ENCODE data around the gene THSD4. TPM values are rescaled to one million over a fixed set of nuclear protein-coding genes. Genes with fewer than 3 reads are reported as not detected.

The THSD4 gene
- total and polyA plus RNA-seq, 7 donors: 0.21 to 3.1 (median 1.8) TPM

DNA sequence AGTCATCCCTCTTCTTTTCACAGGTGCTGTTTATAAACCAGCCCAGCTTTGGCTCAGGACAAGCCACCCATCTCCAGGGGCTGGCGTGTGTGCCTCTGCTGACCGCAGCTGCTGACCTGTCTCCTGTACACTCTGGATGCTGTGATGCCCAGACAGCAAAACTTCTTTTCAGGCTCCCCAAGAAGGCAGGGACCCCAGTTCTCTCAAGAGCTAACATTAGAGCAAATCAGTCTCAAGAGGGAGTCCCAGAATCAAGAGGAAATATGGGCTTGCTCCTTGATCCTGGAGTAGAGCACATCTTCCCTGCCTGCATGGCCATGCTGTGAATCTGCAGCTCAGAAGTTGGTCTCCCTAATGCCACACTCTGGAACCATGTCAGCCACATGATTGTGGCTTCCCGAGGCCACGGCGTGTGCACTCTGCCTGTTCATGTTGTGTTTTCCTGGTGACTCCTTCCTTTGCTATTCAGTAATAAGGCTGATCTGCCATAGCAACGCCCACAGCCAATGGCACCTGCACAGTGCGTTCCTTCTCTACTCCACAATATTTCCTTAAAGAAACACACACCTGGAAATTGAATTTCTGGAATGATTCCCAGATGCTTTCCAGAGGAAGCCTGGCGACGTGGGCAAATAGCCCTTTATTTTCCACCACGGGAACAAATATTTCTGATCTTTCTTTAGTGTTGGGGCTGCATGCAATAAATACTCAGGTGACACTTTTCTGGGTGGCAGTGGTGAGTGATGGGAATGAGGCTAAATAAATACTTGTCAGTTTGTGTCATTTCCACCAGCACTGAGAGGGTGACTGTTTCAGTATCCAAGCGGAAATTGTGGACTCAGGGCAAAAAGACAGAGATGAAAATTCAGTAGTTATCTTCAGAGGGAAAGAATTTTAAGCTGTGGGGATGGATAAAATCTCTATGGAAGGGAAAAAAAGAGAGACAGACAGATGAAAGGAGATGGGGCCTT lies 21.9 kb upstream of the THSD4 start:
- Histone ChIP-seq H3K27me3 (ENCODE audit: insufficient read depth in 3 of 3, low read length in 2 of 3) (peaks cover 0 to 3% (median 3%) of the 10 kb centered on the region in 3 donors), H3K4me1 (no peaks in the 10 kb centered on the region), H3K36me3 (ENCODE audit: insufficient read depth in 1 of 2, low read depth in 1 of 2) (no peaks in the 10 kb centered on the region), H3K9me3 (no peaks in the 10 kb centered on the region), H3K4me3 (no peak overlapping the region), H3K27ac (no peak overlapping the region)
- 45 to 54% (median 49%) methylated on average over 11 of the region's 11 CpGs for WGBS, 3 donors
- DNase-seq: no peak
- no peak for ATAC-seq
- TF ChIP-seq, protein P1, sequence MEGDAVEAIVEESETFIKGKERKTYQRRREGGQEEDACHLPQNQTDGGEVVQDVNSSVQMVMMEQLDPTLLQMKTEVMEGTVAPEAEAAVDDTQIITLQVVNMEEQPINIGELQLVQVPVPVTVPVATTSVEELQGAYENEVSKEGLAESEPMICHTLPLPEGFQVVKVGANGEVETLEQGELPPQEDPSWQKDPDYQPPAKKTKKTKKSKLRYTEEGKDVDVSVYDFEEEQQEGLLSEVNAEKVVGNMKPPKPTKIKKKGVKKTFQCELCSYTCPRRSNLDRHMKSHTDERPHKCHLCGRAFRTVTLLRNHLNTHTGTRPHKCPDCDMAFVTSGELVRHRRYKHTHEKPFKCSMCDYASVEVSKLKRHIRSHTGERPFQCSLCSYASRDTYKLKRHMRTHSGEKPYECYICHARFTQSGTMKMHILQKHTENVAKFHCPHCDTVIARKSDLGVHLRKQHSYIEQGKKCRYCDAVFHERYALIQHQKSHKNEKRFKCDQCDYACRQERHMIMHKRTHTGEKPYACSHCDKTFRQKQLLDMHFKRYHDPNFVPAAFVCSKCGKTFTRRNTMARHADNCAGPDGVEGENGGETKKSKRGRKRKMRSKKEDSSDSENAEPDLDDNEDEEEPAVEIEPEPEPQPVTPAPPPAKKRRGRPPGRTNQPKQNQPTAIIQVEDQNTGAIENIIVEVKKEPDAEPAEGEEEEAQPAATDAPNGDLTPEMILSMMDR (IDR thresholded peaks at IDR 0.05): no peak
- intact Hi-C loops (cut with DNase I): no loop called here

DNA sequence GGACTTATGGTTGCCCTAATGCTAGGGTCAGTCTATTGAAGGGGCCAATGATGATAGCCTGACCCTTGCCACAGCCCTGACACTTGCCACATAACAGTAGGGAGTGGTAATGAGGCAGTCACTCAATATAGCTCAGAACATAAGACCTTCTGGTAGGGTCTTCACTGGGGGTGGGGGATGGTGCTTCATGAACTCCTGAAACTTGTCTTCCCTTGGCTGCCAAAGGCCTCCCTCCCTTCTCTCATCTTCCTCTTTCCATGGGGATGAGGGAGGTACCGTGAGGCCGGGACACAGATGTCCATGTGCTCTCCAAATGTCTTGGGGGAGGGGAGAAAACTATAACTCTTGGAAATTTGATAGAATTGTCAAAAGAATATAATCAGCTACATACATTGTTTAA lies 21.1 kb upstream of the THSD4 start:
- Histone ChIP-seq H3K4me3 (no peak overlapping the region), H3K27me3 (ENCODE audit: insufficient read depth in 3 of 3, low read length in 2 of 3) (peaks cover 0 to 3% (median 3%) of the 10 kb centered on the region in 3 donors), H3K4me1 (no peaks in the 10 kb centered on the region), H3K9me3 (no peaks in the 10 kb centered on the region), H3K36me3 (ENCODE audit: insufficient read depth in 1 of 2, low read depth in 1 of 2) (no peaks in the 10 kb centered on the region), H3K27ac (no peak overlapping the region)
- intact Hi-C loops (cut with DNase I): no loop called here
- TF ChIP-seq, protein P1 (IDR thresholded peaks at IDR 0.05): no peak
- DNase-seq (no peak), ATAC-seq (no peak)
- WGBS, 3 donors: 85 to 95% (median 89%) methylated on average over 2 of the region's 2 CpGs

DNA sequence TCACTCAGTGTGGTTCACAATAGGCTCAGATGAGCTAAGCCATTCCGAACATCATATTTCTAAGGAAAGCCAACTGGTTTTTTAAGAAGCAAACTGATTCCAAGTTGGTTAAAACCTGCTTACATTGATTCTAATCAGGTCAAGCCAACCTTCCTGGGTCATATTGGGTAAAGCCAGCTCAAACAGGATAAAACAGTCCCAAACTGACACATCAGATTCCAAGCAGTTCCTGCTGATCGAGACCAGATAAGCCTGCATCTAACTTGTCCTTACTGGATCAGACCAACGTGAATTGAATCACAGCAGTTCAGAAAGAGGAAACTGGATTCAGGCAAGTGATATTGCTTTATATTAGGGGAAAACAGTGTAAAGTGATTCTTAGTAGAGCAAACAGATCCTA lies 18.6 kb upstream of the THSD4 start:
- H3K4me1 ChIP-seq: no peaks in the 10 kb centered on the region
- DNase-seq (no peak), ATAC-seq (no peak)
- TF ChIP-seq, protein P1 (IDR thresholded peaks at IDR 0.05): no peak
- no peaks in the 10 kb centered on the region for H3K9me3 ChIP-seq
- peaks cover 0 to 3% (median 0%) of the 10 kb centered on the region in 3 donors for H3K27me3 ChIP-seq (ENCODE audit: insufficient read depth in 3 of 3, low read length in 2 of 3)
- H3K27ac ChIP-seq: no peak overlapping the region
- H3K4me3 ChIP-seq: no peak overlapping the region
- 52 to 74% (median 52%) methylated on average over 3 of the region's 3 CpGs for WGBS, 3 donors
- H3K36me3 ChIP-seq (ENCODE audit: insufficient read depth in 1 of 2, low read depth in 1 of 2): no peaks in the 10 kb centered on the region
- intact Hi-C loops (cut with DNase I): no loop called here

DNA sequence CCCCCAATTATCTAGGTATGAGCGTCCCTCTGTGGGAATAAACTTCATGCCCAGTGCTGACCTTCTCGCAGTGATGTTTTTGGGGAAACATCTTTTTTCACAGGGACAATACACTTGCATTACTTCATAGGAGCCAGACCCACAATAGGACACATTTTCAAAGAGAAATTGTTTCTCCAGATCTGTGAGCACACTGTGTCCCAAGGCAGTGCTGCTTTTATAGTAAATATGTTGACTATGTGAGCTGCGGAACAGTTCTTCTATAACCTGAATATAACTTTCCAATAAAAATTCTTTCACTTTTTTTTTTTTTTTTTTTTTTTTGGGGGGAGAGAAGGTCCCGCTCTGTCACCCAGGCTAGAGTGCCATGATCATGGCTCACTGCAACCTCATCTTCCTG lies 17.4 kb upstream of the THSD4 start:
- no peak for DNase-seq
- no peak for ATAC-seq
- Histone ChIP-seq H3K9me3 (no peaks in the 10 kb centered on the region), H3K4me1 (no peaks in the 10 kb centered on the region), H3K4me3 (no peak overlapping the region), H3K27me3 (ENCODE audit: insufficient read depth in 3 of 3, low read length in 2 of 3) (no peaks in the 10 kb centered on the region), H3K27ac (no peak overlapping the region), H3K36me3 (ENCODE audit: insufficient read depth in 1 of 2, low read depth in 1 of 2) (no peaks in the 10 kb centered on the region)
- TF ChIP-seq, protein P1 (IDR thresholded peaks at IDR 0.05): no peak
- 88 to 94% (median 90%) methylated on average over 4 of the region's 4 CpGs for WGBS, 3 donors
- intact Hi-C loops (cut with DNase I): no loop called here
